ENCODE data around the gene FAM72A.
A peak's percentile ranks its signal among the peaks of the same experiment; 100 is the strongest.
"Not testable (repeated sequence)": the region's sequence is repeated elsewhere in the genome, so short reads cannot be mapped to it uniquely, and the experiment has no call there.

Gene FAM72A

DNA sequence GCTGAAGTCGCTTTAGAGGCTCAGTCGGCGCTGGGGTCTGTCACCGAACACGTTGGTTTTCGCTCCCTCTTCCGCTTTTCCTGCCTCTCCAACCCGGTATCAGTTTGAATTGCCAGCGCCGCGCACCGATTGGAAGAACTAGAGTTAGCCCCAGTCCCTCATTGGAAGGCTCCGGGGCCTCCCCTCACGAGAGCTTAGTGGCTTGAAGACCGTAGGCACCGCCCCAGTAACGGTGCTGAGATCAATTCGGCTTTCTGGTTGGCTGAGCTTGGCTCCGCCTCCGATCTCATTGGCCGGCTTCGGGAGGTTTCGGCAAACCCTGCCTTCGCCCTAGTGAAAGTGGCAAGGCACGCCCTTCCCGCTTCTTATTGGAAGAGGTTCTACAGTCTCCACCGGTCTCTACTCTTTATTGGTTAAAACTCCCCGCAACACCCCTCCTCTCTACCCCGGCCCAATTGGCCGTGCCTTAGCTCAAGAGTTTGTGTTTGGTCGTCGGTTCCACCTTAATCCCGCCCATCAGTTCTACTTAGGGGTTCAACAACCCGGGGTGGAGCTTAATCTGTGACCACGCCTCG is at the start of gene FAM72A:
TSS of gene FAM72A (minus strand) at position 51 of the 575 bp plus-strand sequence. CDS start 814 bp downstream, outside the sequence.
- peak; percentile 98 for DNase-seq

DNA sequence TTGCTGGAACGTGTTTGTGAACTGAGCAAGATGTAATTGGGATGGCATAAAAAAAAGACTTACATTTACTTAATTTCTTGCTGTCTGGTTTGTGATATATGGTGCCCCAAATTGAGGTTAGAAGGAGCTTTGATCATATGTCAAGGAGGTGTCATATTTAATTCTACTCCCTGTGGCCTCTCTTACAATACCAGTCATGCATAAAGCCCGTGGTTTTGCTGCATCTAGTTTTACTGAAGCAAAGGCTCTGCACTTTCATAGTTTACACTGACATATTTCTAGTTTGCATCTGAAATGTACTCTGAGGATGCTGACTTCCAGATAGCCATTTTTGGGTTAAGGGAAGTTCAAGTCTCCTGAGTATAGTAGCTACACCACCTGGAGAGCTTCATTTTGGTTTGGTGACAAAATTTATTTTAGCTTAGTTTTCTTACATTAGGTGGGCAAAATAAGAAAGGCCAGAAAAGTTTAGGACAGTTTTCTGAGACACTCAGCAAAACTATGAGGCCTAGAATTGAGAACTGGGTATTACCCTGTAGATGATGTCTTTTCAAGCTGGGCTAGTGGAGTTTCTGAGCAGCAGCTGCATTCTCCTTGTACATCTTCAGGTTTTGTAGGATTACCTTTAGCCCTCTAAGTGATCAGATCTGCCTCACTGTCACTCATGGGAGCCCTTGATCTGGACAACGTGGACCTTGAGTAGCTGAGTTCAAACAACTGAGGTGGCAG is 48.5 kb upstream of the FAM72A start:
- not testable (repeated sequence) for DNase-seq

DNA sequence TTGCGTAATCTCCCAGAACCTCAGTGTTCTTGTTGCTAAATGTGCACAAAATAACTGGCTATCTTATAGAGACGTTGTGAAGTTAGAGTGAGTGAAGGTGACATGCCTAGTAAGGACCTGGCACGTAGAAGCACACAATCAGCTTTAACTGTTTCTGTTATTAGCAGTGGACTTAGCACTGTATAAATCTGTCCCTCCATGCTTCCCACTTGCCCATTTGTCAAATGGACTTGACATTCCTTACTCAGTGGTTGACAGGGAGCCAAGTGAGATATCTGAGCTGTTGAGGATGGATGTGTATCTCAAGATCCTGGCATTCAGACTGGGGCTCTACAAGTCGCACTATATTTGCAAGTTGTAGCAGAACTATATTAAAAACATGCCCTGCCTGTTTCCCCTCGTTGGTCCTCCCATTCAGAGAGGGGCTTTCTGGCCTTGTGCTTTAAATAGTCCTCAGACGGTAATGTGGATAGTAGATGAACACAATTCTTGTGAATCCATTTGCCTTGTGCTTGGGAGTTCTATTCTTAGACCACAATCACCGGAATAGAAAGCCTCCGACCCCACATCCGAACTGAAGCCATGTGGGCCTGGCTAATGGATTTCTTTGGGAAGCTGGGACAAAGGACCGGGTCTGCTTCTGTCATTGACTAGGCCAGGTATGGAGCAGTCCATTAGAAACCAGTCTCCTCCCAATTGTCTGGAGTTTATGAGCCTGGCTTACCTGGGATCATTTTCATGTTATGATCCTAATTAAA is 43.7 kb upstream of the FAM72A start:
- not testable (repeated sequence) for DNase-seq

DNA sequence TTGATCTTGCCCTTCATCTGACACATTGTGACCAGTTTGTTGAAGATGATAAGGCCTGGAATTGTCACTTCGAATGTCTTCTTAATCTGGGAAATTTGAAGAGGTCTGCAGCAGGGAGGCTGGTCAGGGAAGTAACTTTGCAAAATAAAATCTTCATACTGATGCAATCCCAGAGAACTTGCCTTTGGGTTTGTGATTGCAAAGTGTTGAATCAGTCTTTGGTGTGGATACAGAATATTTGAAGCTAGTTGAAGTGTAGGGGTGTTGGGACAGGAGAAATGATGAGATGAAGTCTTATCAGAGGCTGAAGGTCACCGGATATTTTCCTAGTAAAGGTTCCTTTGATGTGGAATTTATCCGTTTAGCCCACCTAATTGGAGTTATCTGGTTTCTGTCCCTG is 42.8 kb upstream of the FAM72A start:
- DNase-seq: not testable (repeated sequence)

DNA sequence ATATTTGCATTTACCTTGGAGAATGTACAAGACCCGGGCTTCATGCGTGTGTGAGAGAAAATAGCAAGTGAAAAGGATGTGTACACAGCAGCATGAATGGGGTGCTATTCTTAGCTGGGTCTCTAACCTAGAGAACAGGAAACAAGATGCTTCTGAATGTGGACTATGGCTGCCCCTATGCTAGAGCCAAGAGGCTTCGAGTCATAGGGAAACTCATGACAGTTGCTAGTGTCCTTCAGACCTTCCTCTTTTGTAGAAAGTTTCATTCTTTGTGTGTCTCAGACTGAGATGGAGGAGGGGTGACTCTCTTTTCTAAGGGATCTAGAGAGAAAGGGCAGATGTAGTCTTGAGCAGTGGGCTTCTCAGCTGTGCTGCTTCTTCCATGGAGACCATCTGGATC is 40.7 kb upstream of the FAM72A start:
- not testable (repeated sequence) for DNase-seq

DNA sequence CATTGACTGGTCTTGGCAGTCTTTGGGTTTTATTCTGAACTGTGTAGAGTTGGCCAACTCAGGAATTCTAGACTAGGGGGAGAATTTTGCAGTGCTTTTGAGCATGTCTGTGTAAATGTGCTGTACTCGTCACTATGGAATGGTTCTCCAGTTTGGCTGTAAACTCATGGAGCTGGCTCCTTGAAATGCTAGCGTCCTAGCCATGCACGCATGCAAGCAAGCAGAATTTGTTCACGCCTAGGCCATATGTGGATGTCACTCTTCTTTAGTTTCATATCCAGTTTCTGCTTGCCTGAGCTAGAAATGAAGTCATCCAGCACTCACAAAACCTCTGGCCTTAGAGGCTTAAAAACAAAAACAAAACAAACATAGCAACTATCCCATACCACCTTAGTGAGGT is 37.6 kb upstream of the FAM72A start:
- DNase-seq: not testable (repeated sequence)

DNA sequence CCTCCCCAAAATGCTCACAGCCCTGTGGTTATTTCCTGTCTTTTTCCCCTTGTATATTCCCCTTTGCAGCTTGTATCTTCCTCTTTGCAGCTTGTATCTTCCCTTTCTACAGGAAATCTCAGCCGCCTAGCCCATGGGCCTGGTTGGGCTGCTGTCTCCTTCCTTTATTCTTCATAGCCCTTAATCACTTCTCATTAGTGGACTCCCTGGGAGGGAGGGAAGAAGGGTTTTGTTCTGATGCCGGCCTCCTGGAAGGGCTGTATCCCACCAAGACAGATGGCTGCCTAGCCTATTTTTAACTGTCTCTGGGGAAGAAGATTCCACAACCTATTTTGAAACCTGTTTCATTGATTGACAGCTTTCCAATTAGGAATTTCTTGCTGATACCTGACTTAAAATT is 32.6 kb upstream of the FAM72A start:
- DNase-seq: not testable (repeated sequence)

DNA sequence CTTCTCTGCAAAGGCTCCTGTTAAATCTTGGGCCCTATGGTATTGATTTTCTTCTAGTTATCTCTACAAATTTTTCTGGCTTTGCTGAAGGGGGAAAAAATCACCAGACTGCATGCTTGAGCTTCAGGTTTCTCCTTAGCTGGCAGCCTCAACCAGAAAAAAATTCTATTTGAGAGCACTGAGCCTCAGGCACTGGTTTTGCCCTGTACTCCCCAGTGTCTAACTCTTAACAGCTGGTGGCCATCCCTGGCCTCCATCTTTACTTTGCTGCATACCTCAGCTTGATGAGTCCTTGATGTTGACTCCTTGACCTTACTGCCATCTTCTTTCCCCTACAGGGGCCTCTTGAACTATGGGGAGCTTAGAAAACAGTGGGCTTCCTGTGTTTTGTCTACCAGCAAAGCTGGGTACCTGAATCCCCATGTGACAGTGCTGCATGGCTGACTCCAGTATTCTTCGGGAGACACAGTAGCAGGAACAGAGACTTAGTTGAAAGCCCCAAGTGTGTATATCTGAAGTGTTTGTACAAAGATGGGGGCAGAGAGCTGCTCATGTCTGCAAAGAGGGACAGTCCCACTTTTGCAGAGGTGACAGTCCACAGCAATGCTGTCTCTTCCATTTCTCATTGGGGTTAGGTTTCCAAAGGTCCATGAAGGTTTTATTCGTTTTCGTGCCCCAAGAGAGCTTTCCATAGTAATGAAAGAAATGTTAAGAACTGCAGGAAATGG is 31.7 kb upstream of the FAM72A start:
- not testable (repeated sequence) for DNase-seq

DNA sequence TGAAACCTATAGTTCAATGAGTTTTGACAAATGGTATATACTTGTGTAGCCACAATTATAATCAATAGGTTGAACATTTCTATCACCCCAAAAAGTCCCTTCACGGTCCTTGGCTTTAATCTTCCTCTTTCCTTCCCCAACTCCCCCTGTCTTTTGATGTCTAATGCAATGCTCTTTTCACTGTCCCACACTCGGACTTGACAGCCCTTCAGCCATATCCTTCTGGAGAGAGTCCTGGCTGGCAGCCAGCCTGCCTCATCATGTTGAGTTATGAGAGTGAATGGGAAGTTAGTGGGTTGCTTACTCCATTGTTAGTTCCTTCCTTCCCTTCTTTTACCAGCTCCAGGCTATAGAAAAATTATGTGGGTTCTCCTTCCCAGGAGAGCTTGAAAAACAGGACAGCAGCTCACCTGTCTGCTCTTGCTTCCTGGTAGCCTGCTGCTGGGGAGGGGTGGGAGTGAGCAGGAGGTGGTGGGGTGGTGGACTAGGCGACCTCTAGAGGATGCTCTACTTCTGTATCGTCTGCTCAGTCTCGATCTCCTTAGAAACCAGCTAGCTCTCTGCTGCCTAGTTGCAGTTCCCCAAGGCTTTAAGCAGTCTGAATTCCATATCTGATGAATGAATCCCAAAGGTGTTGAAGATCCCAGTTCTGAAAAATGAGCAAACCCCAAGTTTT is 30.5 kb upstream of the FAM72A start:
- not testable (repeated sequence) for DNase-seq

DNA sequence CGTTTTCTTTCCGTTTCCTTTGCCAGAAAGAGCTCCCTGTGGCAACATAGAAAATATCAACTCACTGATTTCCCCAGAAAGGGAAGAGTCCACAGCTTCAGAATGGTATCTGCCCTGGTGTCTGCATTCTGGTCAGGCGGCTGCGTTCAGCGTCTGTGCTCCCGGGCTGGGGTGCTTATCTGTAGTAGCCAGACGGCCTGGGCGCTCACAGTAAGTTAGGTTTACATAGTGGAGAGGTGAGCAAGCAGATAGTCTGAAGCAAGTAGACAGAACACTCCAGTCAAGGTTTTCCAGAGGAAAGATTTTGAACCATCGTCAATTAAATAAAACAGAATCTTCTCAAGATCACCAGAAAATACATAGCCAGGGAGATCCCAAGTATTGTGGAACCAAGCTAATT is 29.4 kb upstream of the FAM72A start:
- DNase-seq: not testable (repeated sequence)

DNA sequence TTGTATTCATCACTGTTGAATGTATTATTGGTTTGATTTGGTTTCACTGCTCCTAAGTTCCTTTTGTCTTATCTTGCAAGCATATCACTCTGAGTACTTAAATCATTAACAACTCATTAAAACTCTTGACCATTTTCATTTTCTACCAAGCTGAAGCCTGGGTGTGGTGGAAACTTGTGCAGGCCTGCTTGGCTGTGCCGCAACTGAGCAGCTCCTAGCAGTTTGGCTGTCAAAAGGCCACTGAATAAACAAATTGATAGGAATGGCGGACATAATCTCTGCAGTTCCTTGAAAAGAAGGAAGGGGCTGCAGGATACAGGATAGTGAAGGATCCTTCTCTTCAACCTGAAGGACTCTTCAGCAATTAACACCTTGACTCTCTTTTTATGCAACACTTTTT is 26.6 kb upstream of the FAM72A start:
- DNase-seq: not testable (repeated sequence)

DNA sequence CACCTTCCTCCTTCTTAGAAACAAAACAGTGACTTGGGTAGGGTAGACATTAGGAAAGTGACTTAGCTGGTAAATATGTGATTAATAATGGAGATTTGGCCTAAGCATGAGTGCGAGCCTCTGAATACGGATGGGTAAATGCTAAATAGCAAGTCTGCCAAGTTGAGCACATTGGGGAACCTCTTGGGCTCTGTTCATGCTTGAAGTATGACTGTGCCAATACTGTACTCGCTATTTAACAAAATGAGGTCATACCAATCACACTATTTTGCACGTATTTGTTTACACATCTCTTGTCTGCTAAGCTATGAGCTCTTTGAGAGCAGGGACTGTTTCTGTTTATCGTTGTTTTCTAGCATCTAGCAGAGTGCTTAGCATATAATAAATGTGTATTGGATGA is 24.2 kb upstream of the FAM72A start:
- DNase-seq: not testable (repeated sequence)

DNA sequence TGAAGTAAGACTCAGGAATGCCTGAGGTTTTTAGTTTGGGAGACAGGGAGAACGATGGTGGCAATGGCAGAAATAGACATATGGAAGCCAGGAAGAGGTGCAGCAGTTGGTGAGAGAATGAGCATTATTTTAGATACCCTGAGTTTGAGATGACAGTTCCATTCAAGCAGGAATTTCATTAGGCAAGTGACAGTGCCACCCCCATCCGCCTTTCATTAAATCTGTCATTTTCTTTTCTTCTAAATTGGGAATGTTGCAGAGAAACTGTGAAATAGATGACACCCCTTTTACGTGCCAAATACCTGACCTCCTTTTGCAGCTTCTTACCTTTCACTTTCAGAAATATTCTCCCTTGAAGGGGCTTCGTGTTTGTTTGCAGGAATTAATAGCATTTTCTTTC is 22.7 kb upstream of the FAM72A start:
- not testable (repeated sequence) for DNase-seq

DNA sequence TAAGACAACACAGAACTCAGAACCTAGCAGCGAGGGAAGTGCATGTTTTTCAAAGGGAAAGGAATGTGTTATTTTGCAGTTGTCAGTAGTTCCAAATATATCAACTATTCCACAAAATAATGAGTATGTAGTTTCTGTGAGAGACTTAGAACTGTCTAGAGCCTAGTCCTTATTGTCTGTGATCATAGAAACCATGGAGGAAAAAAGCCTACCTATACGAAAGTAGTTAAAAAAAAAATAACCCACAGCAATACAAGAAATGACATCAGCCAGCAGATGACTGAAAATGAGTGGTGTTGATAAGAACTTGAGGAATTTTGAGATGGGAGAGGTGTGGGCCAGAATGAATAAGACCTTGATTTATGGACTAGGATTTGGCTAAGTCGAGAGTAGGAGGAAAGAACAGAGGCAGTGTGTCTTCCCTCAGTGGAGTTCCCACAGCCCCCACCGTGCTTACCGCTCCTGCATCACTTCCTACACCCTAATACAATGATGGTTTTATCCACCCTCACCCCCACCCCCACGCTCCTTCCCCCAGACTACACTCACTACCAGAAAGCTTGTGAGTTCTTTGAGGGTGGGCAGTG is 21.6 kb upstream of the FAM72A start:
- DNase-seq: not testable (repeated sequence)

DNA sequence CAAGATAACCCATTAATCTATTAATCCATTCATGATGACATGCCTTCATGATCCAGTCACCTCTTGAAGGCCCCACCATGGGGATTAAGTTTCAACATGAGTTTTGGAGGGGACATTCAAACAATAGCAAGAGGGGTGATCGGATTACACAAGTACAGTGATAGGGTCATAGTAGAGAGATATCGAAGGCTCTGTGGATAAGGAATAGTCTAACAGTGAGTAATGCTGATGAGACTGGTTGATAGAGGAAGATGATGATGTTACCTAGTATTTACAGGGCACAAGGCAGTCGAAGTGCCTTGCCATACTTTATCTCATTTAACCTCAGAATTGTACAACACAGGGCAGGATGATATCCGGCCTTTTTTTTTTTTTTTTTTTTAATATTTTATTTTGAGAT is 18.9 kb upstream of the FAM72A start:
- not testable (repeated sequence) for DNase-seq

DNA sequence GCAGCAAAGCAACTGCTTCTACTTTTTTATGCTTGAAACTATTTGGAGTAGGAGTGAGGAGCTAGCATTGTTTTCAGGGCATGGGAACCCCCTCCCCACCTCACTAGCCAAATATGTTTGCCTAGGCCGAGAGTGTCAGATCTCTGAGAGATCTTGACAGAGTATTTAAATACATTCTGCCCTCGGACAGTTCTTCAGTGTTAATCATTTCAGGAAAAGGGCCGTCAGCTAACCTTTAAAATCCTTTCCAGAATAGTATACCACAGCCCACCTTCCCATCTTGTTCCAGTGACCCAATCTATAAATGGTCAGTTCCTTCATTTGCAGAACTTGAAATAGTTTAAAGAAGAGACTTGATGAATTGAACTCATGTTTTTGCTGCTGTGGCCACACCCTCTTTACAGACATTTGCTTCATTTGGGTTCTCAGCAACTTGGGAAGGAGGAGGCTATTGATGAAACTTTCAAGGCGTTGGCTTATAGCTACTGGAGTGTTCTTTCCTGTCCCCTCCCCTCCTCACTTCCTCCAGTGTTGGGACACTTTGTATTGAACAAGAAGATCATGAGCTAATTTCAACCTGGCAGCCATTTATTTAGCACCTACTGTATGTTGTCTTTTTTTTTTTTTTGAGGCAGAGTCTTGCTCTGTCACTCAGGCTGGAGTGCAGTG is 17.8 kb upstream of the FAM72A start:
- not testable (repeated sequence) for DNase-seq

DNA sequence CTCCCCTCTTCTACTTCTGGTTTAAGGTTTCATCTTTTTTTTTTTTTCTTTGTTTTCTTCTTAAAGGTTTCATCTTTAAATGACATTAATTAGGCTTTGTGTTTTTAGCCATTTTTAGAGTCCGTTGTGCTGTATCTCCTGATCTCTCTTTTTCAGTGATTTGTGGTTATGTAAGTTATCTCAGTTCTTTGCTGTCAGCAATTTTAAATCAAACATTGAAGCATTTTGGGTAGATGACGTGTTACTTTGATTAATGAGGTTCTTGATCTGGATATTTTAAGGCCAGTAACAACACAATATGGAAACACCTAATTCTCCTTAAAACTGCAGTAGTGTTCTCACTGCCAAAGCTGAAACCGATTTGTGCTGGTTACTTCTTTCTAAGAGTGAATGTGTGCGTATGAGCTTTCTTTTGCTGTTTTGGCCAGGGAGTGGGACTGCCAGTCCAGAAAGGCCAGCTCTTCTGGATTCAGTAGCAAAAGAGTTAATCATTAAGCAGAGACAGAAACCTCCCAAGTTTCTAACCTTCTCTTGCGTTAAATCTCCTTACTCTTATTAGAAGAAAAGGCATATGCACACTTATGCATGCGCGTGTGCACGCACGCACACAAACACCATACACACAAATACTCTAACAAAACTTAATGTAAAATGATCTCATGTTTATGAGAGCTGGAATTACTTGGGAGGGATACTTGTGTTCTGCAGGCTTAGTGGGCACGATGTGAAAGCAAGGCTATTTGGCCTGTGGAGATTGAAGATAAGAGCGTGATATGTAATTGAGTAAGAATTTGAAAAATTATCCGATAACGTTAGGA is 17.1 kb upstream of the FAM72A start:
- DNase-seq: not testable (repeated sequence)

DNA sequence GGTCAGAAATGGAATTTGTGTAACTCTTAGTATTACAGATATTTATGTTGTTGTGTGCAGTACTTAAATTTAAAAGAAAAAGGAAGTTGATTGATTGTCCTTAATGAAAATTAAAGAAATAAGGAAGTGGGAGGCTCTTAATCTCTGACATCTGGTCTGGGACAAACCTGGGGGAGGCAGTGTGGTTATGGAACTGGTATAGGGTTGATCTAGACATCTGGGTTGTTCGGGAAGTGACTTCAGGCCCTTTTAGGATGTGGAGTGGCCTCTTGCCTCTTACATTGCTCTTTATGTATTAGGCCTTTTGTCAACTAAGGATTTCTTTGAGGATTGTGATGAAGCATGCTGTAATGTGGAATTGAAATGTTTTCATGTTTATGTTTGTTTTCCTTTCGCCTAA is 16.1 kb upstream of the FAM72A start:
- not testable (repeated sequence) for DNase-seq

DNA sequence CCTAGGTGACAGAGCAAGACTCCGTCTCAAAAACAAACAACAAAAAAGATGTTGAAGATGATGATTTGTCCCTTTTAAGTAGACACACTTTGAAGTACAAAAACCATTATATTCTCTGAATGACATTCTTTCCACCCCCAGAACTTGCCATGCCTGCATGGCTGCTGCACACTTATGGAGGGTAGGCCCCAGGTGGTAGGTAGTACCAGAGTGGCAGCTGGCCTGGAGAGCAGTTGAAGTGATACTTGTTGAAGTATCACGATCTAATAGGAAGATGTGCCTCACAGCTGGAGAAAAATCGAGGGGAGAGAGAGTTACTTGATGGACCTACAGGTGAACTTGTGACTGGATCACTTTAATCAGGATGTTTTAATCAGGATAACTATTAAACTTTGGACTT is 15.6 kb upstream of the FAM72A start:
- not testable (repeated sequence) for DNase-seq

DNA sequence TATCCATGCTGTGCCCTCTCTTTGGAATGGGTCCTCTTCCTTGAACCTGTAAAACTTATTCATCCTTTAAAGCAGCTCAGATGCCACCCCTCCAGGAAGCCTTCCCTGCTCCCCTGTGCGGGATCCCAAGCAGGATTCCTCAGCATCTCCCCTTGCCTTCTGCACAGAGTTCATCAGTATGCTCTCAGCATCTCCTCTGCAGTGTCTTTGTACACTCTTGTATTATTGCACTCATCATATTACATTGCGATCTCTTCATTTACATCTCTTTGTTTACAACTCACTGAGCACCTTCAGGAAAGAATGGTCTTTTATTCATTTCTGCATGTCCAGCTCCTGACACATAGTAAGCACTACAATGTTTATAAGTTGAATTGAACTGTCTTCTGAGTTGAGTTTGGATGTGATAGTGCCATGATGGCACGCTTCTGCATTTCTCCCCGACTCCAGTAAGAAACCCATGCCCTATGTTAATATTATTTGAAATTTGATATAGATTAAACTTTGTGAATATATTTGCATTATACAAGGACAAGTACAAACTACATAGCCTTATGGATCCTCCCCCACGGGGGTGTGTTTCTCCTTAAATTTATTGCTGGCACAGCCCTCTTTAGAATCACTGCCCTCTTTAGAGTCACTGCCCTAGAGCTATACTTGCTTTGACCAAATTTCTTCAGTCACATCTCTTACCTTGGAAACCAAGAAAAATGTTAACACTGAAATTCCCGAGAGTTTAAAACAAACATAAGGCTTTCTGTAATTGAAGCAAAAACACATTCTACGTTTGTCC is 13.2 kb upstream of the FAM72A start:
- not testable (repeated sequence) for DNase-seq
